NCI-H82 treated with DMSO at 0.1 percent for 48 hours (cell line): ENCODE results near the gene ZSCAN29.

Experiments
- DNase-seq: peaks from one replicate; lab custom pipeline; 2025; ENCODE audit not compliant: unreplicated experiment; lab: John Stamatoyannopoulos, UW

ZSCAN29 gene

DNA sequence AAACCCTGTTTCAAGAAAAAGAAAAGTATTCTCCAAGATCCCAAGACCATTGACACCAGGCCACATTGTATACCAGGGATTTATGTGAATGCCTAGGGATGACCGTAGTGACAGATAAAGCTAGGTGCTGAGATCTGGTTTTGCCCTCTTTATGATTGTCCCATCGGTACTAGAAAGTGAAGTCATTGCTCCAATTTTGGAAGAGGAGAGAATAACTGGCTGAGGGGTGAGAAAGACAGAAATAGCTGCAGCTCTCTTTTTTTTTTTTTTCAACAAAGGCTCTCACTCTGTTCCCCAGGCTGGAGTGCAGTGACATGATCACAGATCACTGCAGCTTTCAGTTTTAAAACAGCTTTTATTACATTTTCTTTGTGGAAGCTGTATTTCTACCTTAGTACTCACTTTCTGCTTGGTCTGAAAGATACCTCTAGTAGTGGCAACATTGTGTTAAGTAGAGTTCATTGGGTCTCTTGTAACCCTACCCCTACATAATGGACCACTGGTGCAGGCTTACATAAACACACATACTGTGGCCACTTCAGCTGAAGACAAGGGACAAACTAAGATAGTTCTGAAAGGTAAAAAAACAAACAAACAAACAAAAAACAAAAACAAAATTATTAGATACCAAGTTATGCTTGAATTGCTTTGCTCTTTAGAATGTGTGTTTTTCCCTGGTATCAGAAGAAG, 18.0 kb downstream of the ZSCAN29 start:
- DNase-seq: no peak

DNA sequence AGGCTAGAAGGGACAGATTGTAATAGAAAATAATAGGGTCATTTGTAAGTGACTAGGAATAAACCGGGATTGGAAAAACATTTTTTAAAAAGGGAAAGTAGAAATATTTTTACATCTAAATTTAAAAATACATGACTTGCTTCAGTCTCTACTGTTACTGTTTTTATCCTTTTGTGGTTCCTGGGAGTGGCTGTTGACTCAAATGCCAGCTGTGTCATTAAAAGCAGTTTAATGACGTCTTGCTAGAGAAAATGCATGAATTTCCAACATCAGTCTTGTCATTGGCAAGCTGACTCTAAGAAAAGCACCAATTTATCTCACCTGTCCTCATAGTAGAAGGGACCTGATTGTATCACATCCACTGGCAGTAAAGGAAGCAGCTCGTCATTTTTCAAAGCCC, 23.7 kb downstream of the ZSCAN29 start:
- DNase-seq: no peak

DNA sequence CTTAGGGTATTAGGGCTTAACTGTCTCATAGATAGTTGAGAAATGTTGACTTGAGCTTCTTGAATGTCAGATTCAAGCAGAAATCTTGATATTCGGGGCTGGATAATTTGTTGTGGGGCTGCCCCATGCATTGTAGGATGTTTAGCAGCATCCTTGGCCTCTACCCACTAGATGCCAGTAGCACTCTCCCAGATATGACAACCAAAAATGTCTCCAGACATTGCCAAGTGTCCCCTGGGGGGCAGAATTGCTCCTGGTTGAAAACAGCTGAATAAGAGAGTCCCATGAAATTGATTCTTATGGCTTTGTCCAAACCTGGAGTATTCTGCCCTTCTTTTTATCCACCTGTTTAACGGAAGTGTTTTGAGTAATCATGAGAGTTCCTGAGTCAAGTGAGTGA, 24.5 kb downstream of the ZSCAN29 start:
- DNase-seq: no peak

DNA sequence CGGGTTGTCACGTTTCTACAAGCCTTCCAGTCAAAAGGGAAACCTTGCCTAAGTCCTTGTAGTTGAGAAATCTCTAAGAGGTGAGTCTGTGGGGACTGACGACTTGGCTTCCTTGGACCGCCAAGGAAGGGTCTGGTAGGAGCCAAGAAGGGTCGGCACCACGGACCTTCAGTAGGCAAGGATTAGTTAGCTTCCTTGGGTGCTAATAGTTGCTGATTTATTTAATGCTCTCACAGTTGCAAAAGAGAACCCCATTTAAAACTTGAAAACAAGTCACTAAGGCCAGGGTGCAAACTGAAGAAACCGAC, 40.1 kb downstream of the ZSCAN29 start:
- no peak for DNase-seq

DNA sequence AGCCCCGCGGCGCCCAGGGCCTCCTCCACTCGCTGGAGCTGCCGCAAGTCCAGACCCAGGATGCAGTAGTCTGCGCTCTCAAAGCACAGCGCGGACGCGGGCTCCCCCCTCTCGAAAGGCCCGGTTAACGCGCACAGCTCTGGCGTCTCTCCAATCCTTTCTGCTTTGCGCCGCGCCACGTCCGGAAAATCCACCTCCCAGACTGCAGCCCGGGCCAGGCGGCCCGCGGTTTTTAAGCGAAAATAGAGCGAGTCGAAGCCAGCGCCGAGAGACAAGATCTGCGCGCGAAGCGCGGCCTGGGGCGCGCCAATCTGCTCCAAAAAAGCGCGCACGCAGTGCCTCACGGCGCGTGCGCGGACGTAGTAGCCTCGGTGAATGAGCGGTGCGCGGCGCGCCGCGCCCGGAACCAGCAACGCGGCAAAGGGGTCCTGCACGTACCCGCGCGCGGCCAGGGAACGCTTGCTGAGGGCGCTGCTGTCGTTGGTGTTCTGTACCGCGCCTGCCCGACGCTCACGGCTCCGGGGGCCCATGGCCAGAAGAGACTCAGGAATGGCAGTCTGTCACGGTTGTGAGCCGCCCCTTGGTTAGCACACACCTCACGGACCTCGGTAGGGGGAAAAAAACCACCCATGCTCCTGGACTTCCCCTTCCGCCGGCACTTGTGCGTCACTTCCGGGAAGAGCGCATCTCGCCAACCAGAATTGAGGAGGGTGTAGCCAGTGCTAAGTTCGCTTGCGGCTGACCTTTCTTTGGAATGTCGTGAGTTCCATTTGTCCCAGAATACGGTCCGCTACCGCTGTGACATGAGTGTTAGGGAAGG, 40.7 kb downstream of the ZSCAN29 start, which contains the start of gene LCMT2:
LCMT2 (minus strand) TSS at position 614 of the 820 bp plus-strand sequence; CDS start at position 530, 84 bp downstream.
- peak; percentile 84 for DNase-seq

DNA sequence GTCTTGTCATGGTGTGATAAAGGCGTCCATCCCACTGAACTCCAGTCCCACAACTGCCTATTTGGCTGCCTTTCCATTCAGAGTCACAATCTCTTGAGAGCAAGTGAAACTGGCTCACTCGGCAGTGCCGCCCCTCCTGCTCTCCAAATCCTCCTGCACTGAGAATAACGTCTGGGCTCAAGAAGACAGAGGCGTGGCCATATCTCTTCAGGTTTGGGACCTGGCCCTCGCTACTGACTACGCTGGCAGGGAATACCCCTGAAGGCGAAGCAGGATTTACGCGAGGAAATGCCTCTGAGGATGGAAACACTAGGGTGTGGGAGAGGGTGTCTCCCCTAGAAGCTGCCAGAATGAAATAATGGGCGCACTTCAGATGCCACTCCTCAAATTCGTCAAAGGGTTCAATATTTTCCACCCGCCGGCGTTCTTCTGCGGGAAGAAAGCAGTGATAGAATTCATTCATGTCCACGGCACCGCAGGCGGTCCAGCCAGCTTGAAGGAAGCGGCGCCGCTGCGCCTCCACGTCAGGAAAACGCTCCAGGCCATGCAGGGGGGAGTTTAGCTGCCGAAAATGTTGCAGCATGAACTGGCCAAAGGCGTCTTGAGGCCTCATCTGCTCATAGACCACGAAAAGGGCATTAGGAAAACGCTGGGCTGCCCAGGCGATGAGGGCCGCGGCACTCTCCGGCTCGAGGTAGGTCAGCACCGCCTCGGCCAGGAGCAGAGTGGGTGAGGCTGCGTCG, 41.5 kb downstream of the ZSCAN29 start:
- DNase-seq: no peak

DNA sequence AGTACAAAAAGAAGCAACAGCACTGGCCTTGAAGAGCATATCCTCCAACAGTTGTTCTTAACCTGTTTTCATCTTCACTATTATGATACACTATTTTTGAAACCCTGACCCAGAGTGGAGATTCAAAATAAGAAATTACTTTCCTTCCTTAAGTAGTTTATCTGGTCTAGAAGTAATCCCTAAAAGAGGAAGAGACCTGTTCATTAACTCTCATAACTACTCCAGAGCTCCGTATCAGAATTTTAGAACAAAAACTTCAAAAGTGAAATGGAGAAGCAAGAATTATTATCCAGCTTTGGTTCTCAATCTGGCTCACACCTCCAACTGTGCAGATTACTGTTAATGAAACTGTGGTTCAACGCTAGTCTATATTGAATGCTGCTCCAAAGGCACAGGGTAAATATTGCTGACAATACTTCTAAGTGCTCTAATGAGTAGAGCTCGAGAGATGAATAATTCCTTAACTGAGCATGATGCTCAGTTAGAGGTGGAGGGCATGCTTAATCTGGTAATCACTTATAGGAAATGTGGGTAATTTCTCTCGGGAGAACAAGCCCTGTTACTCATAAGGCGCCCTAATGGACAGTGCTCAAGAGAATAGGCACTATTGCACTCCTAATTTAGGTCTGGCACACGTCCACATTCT, 45.7 kb downstream of the ZSCAN29 start:
- no peak for DNase-seq

DNA sequence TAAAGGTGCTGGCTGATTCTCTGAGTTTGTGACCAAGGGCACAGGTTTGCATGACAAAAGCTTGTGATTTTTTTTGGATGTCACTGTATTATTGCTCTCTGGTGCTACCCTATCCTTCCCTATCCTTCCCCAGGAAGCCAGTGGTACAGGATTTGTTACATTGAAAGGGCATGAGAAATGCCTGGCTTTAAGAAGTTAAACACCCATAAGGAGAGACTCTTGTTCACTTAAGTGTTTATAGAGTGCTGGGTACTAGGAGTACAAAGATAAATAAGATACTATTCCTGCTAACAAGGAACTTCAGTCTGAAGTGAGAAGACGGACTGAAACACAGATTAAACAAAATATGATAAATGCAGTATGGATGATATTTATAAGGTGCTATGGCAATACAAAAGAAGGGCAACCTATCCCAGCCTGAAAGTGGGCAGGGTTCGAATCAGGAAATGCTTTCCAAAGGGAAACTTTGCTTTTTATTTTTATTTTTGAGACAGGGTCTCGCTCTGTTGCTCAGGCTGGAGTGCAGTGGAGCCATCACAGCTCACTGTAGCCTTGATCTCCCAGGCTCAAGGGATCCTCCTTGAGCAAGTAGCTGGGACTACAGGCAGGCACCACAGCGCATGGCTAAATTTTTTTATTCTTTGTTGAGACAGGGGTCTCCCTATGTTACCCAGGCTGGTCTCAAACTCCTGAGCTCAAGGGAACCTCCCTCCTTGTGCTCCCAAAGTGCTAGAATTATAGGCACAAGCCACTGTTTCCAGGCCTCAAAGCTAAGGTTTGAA, 51.7 kb downstream of the ZSCAN29 start:
- no peak for DNase-seq

DNA sequence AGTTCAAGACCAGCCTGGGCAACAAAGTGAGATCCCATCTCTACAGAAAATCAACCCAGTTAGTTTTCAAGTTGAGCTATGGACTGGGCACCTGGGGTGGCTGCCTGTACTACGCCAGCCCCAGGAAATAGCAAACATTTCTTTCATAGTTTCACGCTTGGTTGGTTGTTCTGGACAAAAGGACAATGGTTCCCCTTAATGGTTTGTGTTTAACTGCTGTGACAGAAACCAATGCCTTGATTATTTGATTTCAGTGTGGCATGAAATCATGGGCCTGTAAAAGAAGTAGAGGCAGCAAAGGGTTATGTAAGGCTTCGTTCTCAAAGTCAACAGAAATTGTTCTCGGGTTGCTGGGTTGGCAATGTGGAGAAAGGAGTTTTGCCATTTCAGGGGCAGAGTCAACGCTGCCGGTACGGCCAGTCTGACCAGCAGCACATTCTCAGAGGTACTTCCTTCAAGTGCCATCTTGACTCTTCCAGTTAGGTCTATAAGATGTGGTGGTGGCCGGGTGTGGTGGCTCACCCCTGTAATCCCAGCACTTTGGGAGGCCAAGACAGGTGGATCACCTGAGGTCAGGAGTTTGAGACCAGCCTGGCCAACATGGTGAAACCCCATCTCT, 53.2 kb downstream of the ZSCAN29 start:
- no peak for DNase-seq

DNA sequence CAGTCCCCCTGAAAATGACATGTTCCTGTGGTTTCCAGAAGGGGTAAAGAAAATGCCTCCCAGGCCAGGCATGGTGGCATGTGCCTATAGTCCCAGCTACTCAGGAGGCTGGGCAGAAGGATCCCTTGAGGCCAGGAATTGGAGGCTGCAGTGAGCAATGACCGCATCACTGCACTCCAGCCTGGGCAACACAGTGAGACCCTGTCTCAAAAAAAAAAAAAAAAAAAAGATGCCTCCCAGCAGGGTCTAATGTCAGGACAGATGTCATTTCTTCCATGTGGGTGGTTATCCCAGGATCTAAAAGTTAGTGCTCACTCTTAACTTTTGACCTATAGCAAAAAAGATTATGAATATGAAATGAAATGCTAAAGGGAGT, 53.9 kb downstream of the ZSCAN29 start:
- no peak for DNase-seq

DNA sequence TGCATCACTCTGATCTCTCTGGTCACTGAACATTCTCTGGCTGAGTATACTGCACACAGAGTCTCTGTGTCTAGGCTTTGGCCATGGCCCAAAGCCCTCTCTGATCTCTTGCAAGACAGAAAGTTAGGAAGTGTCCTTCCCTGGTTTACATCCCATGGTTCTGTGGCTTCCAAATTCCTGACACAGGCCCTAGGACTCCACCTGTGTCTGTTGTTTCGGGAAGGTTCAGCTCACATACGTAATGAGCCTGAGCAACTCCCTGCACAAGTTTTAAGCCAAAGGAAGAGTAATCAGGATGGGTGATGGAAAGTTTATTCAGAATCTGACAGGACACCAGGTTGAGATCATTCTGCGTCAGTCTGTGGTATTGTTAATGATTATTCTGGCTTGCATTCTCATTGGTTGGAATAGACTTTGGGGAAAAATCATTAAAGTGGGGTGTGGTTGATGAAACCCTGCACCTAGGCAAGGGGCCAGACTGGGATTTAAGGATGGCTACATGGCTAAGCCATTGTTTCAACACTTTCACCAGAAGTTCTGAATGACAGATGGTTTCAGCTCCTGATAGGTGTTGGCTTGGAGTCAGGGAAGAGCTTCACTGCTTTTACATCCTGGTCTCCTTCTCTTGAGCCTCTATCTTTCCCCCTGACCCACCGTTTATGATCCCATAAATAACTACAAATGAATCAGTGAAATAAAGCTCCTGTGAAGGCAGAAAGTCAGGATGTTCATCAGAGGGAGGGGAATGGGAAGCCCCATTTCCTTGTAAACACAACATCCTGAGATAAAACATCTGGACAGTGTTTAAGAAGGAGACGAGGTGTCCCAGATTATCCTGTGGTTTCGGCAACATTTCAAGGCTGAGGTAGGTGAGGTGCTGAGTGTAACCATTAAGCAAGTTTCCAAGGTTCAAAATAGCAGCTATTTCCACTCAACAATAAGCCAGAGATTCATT, 54.5 kb downstream of the ZSCAN29 start:
- no peak for DNase-seq

DNA sequence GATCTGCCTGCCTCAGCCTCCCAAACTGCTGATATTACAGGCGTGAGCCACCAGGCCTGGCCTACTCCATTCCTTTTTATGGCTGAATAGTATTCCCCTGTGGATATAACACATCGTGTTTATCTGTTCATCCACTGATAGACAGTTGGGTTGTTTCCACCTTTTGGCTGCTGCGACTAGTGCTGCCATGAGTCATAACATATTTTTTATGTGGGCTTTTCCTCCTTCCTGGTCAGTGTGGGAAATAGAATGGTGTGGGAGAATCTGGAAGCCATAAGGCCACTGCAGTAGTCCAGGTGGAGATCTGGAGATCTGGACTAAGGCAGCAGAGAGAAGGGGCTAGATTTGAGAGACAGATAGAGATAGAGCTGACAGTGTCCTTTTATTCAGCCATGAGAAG, 56.7 kb downstream of the ZSCAN29 start:
- no peak for DNase-seq

DNA sequence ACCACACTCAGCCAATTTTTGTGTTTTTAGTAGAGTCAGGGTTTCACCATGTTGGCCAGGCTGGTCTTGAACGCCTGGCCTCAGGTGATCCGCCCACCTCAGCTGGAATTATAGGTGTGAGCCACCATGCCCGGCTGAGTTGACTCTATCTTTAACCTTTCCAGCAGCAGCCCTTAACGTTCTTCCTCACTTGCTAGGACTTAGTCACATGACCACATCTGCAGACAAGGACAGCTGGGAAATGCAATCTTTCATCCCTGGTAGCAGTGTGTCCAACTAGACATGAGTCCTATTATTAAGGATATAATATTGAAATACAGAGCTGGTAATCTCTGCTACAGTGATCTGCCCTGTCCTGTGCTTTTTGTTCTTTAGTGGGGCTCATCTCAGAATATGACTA, 58.5 kb downstream of the ZSCAN29 start:
- no peak for DNase-seq
